ENCODE data around the gene DTYMK.
A peak's percentile ranks its signal among the peaks of the same experiment; 100 is the strongest.
"Not testable (repeated sequence)": the region's sequence is repeated elsewhere in the genome, so short reads cannot be mapped to it uniquely, and the experiment has no call there.

DTYMK gene, protein sequence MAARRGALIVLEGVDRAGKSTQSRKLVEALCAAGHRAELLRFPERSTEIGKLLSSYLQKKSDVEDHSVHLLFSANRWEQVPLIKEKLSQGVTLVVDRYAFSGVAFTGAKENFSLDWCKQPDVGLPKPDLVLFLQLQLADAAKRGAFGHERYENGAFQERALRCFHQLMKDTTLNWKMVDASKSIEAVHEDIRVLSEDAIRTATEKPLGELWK

DNA sequence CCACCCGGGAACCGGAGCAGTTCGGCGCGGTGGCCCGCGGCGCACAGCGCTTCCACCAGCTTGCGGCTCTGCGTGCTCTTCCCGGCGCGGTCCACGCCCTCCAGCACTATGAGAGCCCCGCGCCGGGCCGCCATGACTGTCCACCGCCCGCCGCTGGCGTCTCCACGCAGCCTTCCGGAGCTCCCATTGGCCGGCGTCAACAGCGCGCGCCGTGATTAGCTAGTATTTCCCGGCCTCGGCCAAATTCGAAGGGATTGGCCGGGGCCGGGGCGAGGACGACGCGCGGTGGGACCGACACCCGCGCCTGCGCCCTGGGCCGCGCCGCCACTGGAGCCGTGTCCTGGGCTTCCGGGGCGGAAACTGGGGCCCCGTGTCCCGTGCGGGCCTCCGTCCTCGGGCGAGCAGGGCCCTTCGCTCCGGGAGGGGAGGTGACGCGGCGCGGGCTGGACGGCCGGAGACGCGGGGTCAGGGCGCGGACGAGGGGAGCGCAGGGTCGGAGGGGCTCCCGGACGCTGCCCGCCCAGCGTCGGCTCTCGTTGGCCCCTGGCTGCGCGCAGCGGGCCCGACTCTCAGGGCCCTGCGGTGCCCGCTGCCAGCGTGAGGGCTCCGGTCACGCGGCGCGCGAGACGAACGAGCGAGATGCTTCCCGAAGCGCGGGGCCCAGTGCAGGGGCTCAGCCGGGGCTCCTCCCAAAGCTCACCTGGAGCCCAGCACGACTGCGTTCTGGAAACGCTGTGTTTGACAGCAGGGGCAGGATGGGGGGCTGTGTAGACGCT is at the start of gene DTYMK:
TSS of gene DTYMK (minus strand) at position 166 of the 776 bp plus-strand sequence. CDS start at position 134, 32 bp downstream.
- DNase-seq (ENCODE audit: low spot score): peak; percentile 99

DNA sequence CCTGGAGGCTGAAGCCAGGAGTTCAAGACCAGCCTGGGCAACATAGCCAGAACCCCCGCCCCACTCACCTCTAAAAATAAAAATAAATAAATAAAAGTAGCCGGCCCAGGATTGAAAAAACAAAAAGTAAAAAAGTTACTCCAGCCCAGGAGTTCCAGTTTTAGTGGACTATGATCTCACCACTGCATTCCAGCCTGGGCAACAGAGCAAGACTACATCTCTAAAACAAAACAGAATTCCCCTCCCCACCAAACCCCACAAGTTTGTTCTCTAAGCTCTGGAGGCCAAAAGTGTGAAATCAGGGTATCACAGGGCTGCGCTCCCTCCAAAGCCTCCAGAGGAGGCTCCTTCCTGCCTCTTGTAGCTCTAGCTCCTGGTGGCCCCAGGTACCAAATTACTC is 49.5 kb upstream of the DTYMK start:
- no peak for DNase-seq (ENCODE audit: low spot score)

DNA sequence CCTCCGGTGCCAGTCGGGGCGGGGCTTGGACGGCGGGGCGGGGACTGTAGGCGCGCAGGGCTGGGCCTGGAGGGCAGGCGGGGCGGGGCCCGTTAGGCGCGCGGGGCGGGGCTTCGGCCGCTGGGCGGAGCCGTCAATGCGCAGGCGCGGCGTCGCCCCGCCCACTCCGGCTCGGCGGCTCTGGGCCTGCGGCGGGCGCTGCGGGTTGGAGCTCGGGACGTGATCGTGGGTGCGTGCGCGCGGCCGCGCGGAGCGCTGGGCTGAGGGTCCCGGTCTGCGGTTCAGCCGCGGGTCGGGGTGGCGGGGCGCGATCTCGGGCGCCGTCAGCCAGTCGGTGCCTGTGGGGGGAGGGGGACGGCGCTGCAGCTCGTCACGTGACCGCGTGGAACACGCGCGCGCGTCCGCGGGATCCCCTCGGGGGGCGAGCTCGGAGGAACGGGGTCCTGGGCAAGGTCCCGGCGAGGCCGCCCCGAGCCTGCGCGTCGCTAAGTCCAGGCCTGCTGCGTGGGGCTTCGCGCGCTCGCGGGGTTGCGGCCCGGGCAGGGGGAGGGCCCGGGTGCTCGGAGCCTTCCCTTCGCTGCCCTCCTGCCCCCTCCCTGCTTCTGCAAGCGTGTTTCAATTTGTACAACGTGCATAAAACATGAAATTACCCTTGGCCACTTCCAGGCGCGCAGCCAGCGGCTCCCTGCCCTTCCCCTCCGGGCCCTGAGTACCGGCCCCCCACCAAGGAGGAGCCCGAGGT is 48.0 kb upstream of the DTYMK start, which contains the start of gene D2HGDH:
TSS of gene D2HGDH (plus strand) at position 164 of the 742 bp plus-strand sequence. CDS start 595 bp downstream, outside the sequence.
- DNase-seq (ENCODE audit: low spot score): peak; percentile 99

DNA sequence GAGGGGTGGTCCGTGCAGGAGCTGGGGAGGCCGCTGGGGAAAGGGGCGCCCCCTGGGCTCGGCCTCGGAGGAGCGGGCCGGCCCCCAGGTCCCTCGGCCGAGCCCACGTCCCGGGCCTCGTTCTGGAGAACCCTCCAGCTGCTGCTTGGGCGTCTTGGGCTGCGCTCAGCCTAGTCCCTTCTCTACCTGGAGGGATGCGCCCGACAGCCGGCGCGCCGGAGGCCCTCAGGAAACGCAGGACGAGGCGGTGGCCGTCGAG is 47.5 kb upstream of the DTYMK start:
- no peak for DNase-seq (ENCODE audit: low spot score)

DNA sequence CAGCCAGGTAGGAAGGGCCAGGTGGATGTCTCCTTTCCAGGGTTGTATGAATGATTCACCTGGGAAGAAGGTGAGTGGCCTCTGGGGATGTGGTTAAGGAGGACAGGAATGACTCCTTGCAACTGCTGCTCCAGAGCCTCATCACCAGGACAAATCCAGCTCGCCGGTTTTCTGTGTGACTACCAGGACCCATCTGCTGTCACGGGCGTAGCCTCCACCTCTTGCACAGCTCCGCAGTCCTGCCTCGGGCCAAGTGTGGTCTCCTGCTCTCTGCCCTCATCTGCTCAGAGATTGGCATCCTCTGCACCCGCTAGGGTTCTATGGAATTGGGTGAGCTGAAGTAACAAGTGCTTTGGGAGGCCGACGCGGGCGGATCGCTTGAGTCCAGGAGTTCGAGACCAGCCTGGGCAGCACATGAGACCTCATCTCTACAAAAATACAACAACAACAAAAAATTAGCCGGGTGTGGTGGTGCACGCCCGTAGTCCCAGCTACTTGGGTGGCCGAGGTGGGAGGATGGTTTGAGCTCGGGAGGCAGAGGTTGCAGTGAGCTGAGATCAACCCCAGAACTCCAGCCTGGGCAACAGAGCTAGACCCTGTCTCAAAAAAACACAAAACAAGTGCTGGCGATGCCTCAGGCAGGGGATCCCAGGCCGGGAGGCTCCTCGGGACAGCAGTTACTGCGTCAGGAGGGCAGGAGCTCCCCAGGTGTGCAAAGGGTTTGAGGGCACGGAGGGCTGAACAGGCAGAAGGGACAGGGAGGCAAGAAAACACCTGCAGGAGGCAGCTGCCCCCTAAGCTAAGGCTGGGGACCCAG is 47.0 kb upstream of the DTYMK start:
- no peak for DNase-seq (ENCODE audit: low spot score)

DNA sequence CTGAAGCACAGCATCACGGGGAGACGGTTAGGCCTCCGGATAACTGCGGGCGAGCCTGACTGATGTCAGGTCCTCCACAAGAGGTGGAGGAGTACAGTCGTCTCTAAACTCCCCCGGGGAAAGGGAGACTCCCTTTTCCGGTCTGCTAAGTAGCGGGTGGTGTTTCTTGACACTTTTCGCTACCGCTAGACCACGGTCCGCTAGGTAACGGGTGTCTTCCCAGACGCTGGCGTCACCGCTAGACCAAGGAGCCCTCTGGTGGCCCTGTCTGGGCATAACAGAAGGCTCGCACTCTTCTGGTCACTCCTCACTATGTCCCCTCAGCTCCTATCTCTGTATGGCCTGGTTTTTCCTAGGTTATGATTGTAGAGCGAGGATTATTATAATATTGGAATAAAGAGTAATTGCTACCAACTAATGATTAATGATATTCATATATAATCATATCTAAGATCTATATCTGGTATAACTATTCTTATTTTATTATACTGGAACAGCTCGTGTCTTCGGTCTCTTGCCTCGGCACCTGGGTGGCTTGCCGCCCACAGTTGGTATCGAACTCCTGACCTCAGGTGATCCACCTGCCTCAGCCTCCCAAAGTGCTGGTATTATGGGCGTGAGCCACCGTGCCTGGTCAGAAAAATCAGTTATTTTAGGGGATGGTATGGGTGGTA is 46.0 kb upstream of the DTYMK start:
- DNase-seq (ENCODE audit: low spot score): not testable (repeated sequence)

DNA sequence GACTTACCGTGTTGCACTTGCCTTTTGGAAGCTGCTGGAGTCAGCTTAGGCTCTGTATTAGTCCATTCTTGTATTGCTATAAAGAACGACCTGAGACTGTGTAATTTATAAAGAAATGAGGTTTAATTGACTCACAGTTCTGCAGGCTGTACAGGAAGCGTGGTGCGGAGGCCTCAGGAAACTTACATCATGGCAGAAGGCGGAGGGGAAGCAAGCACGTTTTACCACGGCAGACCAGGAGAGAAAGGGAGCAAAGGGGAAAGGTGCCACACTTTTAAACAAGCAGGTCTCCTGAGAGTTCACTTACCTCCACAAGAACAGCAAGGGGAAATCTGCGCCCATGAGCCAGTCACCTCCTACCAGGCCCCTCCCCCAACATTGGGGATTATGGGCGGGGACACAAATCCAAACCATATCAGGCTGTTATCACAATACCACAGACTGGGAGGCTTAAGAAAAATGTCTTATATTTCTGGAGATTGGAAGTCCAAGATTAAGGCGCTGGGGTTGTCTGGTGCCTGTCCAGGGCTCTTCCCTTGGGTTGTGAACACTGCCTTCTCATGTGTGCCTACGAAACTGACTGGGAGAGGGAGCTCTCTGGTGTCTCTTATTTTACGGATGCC is 44.2 kb upstream of the DTYMK start:
- DNase-seq (ENCODE audit: low spot score): no peak

DNA sequence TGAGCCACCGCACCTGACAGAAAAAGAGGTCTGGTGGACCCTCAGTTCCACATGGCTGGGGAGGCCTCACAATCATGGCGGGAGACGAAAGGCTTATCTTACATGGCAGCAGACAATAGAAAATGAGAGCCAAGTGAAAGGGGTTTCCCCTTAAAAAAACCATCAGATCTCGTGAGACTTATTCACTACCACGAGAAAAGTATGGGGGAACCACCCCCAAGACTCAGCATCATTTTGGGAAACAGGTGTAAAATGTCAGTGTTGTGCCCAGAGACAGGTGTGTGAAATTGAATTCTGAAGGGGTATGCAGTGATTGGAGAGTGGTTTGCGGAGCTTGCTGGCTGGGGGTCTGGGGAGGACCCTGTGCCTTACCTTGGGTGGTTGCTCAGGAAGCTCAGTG is 43.3 kb upstream of the DTYMK start:
- no peak for DNase-seq (ENCODE audit: low spot score)

DNA sequence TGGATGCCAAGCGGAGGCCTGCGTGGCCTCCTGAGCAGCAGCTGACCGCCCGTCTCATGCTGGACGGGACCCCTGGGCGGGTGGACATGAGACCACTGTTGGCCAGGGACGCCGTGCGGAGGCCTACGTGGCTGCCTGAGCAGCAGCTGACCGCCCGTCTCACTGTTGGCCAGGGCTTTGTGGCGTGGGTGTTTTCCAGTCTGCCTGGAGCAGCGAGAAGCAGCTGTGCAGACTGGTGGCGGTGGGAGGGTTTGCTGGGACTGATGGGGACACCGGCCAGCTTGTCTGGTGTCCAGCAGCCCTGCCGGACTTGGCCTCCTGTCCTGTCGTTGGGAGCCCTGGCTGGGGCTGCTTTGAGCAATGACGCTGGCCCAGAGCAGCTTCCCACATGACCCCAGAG is 42.0 kb upstream of the DTYMK start:
- no peak for DNase-seq (ENCODE audit: low spot score)

DNA sequence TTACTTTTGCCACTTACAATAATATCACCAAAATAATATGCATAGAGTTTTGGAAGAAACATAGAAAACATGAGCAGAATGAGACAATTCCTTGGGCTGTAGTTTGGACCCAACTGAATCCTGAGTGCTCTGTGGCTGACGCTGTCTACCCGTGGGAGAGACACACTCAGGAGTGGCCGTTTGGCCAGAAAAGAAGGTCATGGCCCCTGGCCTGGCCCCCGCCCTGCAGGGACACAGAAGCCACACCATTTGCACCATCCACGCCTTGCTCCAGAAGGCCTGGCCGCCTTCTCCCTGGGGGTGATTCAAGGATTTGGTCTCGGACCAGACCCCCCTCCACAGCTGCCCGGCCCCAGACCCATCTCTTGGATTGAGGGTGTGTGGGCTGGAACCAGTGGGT is 41.4 kb upstream of the DTYMK start:
- no peak for DNase-seq (ENCODE audit: low spot score)

DNA sequence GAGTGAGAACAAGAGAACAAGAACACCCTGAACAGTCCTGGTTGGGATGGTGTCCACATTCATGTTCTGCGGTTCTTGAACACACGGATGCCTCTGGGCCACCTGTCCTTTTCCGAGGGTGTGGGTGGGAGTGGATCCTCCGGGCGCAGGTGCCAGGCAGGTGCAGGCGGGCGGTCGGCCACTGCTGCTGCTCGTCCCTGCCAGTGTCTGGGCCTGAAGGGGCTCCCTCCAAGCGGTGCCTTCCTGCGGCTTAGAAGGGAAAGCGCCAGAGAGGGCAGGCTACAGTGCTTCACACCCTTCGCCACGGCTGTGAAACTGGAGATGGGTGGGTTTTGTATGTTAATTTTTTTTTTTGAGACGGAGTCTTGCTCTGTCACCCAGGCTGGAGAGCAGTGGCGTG is 39.8 kb upstream of the DTYMK start:
- DNase-seq (ENCODE audit: low spot score): no peak

DNA sequence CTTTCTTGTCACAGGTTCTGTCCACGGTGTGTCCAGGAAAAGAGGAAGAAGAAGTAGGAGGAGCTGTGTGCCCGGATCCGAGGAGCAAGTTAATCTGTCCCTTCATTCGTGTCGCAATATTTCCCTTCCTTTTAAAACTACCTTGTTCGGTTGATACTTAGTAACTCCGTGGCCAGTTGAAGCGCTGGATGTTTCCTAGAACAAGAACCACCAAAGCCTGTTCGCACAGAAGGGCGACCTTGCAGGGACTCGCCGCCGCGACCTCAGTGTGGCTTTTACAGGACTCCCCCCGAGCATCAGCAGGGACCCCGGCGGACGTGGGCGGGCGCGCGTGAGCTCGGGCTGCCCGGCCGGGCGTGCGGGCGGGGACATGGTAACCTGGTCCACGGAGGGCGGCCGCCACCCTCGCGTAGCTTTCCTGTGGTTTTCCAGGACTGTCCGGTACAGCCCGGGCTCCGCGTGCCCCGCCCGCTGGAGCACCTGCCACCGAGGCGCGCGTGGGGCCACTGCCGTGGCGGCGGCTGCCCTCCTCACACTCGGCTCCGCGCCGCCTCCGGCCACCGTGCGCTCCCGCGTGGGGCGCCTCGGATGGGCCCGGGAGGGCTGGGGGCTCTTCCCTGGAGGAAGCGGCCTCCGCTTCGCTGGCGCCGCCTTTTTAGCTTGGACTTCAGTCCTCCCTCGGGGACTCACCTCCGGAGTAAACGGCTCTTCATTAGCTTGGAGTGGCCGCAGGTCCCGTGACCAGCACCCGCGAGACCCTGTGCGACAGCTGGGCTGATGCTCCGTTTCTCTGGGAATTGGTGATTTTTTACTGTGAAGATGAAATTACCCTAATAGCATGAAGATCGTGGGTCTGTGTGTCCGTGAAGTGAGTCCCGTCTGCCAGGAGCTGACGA is 38.6 kb upstream of the DTYMK start:
- DNase-seq (ENCODE audit: low spot score): no peak

DNA sequence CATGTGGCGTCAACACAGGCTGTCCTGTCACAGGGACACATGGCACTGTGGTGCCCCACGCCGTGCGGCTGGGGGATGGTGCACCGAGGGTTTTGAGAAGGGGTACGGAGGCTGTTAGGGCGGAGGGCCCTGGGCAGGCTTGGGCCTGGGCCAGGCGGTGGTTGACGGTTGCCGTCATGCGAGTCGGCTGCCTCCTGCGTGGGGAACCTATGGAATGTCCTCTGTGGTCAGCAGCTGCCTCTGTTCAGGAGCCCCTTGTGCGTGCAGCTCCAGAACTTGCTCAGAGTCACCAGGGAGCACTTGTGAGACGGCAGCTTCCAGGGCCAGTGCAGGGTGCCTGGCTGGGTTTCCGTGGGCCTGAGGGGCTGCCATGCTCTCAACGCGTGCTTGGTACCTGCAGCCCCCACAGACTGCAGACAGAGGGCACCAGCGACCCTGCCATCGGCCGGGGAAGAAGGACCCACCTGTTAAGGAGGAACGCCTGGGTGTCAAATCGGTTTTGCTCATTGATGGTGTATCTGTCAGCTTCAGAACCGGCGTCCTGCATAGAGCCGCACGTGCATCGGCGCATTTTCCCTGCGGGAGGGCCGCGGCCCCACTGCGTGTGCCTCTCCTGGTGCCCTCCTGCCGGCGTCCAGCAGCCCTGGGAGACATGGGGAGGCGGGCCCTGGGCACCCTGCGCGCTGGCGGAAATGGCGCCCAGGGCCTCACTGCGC is 37.8 kb upstream of the DTYMK start:
- DNase-seq (ENCODE audit: low spot score): no peak

DNA sequence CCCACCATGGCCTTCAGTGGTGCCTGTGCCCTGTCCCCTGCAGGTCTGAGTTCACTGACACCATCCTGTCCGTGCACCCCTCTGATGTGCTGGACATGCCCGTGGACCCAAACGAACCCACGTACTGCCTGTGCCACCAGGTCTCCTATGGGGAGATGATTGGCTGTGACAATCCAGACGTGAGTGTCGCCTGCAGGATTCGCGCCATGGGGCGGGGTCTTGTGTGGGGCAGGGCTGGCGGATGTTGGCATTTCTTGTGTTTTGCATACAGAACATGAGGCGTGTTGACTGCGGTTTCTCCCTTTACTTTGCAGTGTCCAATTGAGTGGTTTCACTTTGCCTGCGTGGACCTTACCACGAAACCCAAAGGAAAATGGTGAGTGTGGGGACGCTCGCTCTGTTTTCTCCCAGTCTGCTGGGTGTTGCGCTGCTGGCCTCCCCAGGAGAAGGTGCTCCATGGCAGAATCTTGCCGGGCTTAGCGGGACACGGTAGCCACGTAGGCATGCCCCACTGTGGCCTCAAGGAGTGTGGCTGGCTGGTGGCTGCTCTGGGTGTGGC is 36.4 kb upstream of the DTYMK start:
- DNase-seq (ENCODE audit: low spot score): no peak

DNA sequence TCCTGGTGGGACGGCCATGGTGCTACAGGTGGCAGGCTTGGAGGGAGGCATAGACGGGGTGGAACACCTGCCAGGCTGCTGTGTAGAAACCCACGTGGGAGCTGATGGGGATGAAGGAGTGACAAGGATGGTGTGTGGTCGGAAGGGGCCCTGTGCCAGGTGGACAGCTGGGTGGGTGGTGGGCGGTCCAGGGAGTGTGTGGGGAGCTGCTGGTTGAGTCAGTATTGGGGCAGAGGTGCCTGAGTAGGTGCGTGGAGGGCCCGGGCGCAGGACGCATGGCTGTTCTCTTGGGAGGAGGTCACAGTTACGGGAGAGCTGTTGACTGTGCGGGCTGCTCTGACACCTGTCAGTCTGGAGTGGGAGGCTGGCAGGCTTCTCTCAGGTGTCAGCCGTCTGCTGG is 35.2 kb upstream of the DTYMK start:
- DNase-seq (ENCODE audit: low spot score): no peak

DNA sequence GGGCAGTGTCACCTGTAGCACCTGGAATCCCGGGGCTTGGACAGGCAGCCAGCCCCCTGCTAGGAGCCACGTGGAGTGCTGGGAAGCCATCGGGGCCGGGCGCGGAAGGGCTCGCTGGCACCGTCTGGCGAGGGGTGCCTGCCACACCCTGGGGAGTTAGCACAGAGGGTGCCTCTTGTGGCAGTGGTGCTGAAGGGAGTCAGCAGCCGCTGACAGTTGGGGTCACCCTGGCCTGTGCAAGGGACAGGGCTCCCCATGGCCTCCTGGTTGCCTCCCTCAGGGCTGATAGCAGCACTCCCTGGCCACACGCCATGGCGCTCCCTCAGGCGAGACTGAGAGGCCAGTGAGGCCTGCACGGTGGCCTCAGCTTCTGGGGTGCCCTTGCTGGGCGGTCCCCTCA is 33.9 kb upstream of the DTYMK start:
- no peak for DNase-seq (ENCODE audit: low spot score)

DNA sequence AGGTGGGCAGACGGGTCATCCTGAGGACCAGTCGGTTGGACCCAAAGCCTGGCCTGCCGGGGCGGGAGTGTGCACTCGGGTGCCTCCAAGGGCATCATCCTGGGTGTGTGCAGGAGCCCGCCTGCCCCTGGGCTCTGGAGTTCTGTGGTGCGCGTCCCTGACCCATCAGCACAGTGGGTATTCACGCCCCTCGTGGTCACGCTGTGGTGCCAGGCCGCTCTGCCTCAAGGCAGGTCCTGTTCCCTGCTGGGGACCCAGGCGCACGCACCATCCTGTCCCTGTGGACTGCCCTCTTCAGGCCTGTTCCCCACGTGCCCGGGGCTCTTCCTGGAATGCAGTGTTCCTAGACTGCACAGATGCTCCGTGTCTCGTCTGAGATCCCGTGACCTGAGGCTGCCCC is 33.5 kb upstream of the DTYMK start:
- no peak for DNase-seq (ENCODE audit: low spot score)

DNA sequence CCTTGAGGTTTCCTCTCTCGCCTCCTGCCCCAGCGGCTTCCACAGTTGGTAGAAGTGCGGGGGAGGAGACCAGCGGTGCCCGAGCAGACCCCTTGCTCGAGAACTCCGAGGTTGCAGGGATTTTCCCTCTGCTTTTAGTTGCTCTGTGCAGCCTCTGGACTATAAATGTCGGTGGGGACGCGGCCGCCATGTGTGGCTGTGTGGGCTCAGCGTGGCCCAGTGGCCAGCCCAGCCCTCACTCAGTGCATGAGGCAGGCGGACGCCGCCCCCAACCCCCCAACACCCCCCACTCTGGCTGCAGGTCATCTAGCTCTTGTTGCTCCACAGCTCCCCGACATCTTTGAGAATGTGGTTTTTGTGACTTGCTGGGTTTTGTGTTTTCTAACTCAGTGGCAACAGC is 32.5 kb upstream of the DTYMK start:
- no peak for DNase-seq (ENCODE audit: low spot score)

DNA sequence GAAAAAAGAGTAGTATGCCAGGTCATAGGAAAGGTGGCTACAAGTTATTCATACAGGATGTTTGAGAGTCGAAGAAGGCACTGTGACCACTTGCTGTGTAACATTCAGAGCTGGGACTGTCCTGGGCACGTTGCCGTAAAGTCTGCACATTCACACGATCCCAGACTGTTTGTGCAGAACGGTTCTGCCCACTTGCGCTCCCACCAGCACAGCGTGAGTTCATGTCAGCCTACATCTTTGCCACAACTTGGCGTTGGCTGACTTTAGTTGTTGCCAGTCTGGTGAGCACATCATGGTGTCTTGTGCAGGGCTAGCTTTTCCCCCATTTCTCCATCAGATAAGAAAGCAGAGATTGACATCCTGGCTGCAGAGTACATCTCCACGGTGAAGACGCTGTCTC is 22.3 kb upstream of the DTYMK start:
- DNase-seq (ENCODE audit: low spot score): no peak
